HepG2 (cell line): ENCODE results near the gene NAB1. TPM values are rescaled to one million over a fixed set of nuclear protein-coding genes. Genes with fewer than 3 reads are reported as not detected.
A peak's percentile ranks its signal among the peaks of the same experiment; 100 is the strongest.

Experiments used
- CBX1 ChIP-seq: IDR thresholded peaks from one replicate; pipeline ENCODE4 v1.6.1; 2016; ENCODE audit warnings: antibody characterized with exemption, low read depth
- CEBPG ChIP-seq: IDR thresholded peaks from 2 replicates; pipeline ENCODE4 v1.6.1; 2016
- CHD2 ChIP-seq: IDR thresholded peaks from 2 replicates; pipeline ENCODE4 v1.6.1; 2011; ENCODE audit warnings: low read depth, low read length, improper control_type of control experiment
- ELF1 ChIP-seq: sonication (generic); formaldehyde crosslinking; IDR thresholded peaks from 2 replicates; pipeline ENCODE4 v1.4.0; 2020; ENCODE audit warnings: missing genetic modification reagents
- GATA4 ChIP-seq: sonication (generic); IDR thresholded peaks from 2 replicates; pipeline ENCODE4 v1.6.1; 2016; ENCODE audit warnings: antibody characterized with exemption, low read depth, borderline replicate concordance
- NCOA5 ChIP-seq: sonication (generic); formaldehyde crosslinking; IDR thresholded peaks from 2 replicates; pipeline ENCODE4 v1.4.0; 2020; ENCODE audit warnings: missing genetic modification reagents
- NFATC3 ChIP-seq: sonication (generic); formaldehyde crosslinking; IDR thresholded peaks from 2 replicates; pipeline ENCODE4 v1.5.1; 2020; ENCODE audit warnings: mild to moderate bottlenecking, missing genetic modification reagents
- PHF21A ChIP-seq: sonication (generic); formaldehyde crosslinking; IDR thresholded peaks from 2 replicates; pipeline ENCODE4 v1.5.0; 2020; ENCODE audit warnings: mild to moderate bottlenecking, missing genetic modification reagents
- RBFOX2 ChIP-seq: fragments of 200-400 bp; formaldehyde crosslinking; IDR thresholded peaks from 2 replicates; pipeline ENCODE4 v1.6.1; 2017; ENCODE audit warnings: low read depth, mild to moderate bottlenecking, low read length
- RBM39 ChIP-seq: fragments of 200-400 bp; formaldehyde crosslinking; IDR thresholded peaks from one replicate; pipeline ENCODE4 v1.6.1; 2018; ENCODE audit warnings: antibody characterized with exemption, mild to moderate bottlenecking, low read depth, low read length; ENCODE audit not compliant: poor library complexity, severe bottlenecking
- RFX5 ChIP-seq: IDR thresholded peaks from 2 replicates; pipeline ENCODE4 v1.6.1; 2011; ENCODE audit warnings: low read depth, low read length, improper control_type of control experiment
- RXRA ChIP-seq: sonication (generic); formaldehyde crosslinking; IDR thresholded peaks from 2 replicates; pipeline ENCODE4 v1.5.1; 2020; ENCODE audit warnings: missing genetic modification reagents
- SCMH1 ChIP-seq: sonication (generic); formaldehyde crosslinking; IDR thresholded peaks from 2 replicates; pipeline ENCODE4 v1.9.0; 2021; ENCODE audit warnings: missing genetic modification reagents, mild to moderate bottlenecking, borderline replicate concordance
- SMAD1 ChIP-seq: sonication (generic); formaldehyde crosslinking; IDR thresholded peaks from 2 replicates; pipeline ENCODE4 v1.4.0; 2020; ENCODE audit warnings: missing genetic modification reagents, low read depth, mild to moderate bottlenecking, borderline replicate concordance
- YEATS2 ChIP-seq: sonication (generic); formaldehyde crosslinking; IDR thresholded peaks from 2 replicates; pipeline ENCODE4 v1.4.0; 2020; ENCODE audit warnings: missing genetic modification reagents, borderline replicate concordance
- ZNF101 ChIP-seq: sonication (generic); formaldehyde crosslinking; IDR thresholded peaks from 2 replicates; pipeline ENCODE4 v1.4.0; 2020; ENCODE audit warnings: mild to moderate bottlenecking, low read depth, missing genetic modification reagents, borderline replicate concordance
- ZNF670 ChIP-seq: sonication (generic); formaldehyde crosslinking; IDR thresholded peaks from 2 replicates; pipeline ENCODE4 v1.8.0; 2022; ENCODE audit warnings: mild to moderate bottlenecking, missing genetic modification reagents, borderline replicate concordance
- polyA plus RNA-seq, 8 experiments: library from polyadenylated mRNA; depleted of rRNA in 3 of 8; stranded (reverse) in 7 of 8; unstranded in 1 of 8; fragments of >200 nt; fragmentation: Illumina TruSeq in 4 of 8; extraction: Trizol in 4 of 8; gene quantifications; 2 replicates each; pipeline versions ENCODE4 v1.2.1 to v1.2.3, GENCODE V29; 2011 to 2016; ENCODE audit warnings: low read depth in 4 of 8, missing spikeins in 1 of 8, mixed read lengths in 1 of 8; ENCODE audit not compliant: insufficient read depth in 1 of 8
- total RNA-seq, 5 experiments: library from RNA; depleted of rRNA; stranded (reverse); fragments of >200 nt; fragmentation: Illumina TruSeq; extraction: Trizol; gene quantifications; 2 replicates each; pipeline ENCODE4 v1.2.3, GENCODE V29; 2016; ENCODE audit warnings: low read depth in 1 of 5
- TF ChIP-seq, protein P1 (sequence below): sonication (generic); formaldehyde crosslinking; IDR thresholded peaks from 2 replicates; pipeline ENCODE4 v1.8.0; 2023; ENCODE audit warnings: mild to moderate bottlenecking, missing genetic modification reagents
- TF ChIP-seq, protein P2 (sequence below): conservative IDR thresholded peaks from 2 replicates; pipeline ENCODE4 v1.6.1; 2018; ENCODE audit warnings: missing genetic modification reagents
- TF ChIP-seq, protein P3 (sequence below): sonication (generic); formaldehyde crosslinking; IDR thresholded peaks from 2 replicates; pipeline ENCODE4 v1.8.0; 2022; ENCODE audit warnings: mild to moderate bottlenecking, missing genetic modification reagents
- TF ChIP-seq, protein P4 (sequence below): sonication (generic); formaldehyde crosslinking; IDR thresholded peaks from 2 replicates; pipeline ENCODE4 v1.8.0; 2022; ENCODE audit warnings: mild to moderate bottlenecking, missing genetic modification reagents, borderline replicate concordance
- TF ChIP-seq, protein P5 (sequence below): IDR thresholded peaks from 2 replicates; pipeline ENCODE4 v1.4.0; 2020; ENCODE audit warnings: mild to moderate bottlenecking, missing genetic modification reagents

Gene NAB1
- total and polyA plus RNA-seq, 2 of the 13 experiments (the other 11 are each of a cell fraction or from before 2014, with no cell fraction given): 24.5 to 46.0 TPM

DNA sequence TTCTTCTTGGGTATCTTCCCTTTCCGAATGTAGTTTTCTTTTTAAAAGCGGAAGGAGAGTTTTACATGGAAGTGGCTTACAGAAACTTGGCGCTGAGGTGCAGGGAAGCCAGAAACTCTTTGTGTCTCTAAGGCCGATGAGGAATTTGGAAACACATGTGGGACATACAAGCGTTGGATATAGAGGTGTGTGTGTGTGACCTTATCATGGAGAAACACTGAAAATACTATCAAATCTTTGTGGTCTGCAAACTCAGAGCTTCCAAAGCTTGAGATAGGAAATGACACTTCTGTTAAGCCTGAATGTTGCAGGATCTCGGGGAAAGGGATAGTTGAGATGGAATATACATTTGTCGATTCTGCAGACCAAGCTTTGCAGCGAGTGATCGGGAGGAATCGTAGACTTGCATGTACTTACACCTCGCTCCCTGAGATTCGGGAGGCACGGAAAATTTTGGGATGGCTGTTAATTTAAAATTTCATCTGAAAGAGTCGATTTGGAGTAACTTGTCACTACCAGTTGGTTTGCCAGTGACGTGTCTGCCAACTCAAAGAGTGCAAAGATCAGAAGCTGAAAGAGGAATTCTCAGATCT, 1.0 kb downstream of the NAB1 start (continued):
- TF ChIP-seq RFX5: no peak
- TF ChIP-seq PHF21A (CRISPR knock-in tag): no peak
- TF ChIP-seq CBX1: no peak
- no peak for TF ChIP-seq GATA4
- no peak for TF ChIP-seq YEATS2 (CRISPR knock-in tag)
- TF ChIP-seq CEBPG (CRISPR knock-in tag): no peak
- TF ChIP-seq, protein P1, sequence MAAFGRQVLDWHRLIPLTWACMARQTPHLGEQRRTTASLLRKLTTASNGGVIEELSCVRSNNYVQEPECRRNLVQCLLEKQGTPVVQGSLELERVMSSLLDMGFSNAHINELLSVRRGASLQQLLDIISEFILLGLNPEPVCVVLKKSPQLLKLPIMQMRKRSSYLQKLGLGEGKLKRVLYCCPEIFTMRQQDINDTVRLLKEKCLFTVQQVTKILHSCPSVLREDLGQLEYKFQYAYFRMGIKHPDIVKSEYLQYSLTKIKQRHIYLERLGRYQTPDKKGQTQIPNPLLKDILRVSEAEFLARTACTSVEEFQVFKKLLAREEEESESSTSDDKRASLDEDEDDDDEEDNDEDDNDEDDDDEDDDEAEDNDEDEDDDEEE (CRISPR knock-in tag): 0 out of 2 replicates have a peak, but pooled peaks have one; percentile 10
- TF ChIP-seq SMAD1 (CRISPR knock-in tag): no peak
- no peak for TF ChIP-seq RXRA (CRISPR knock-in tag)
- no peak for TF ChIP-seq RBFOX2
- TF ChIP-seq, protein P2, sequence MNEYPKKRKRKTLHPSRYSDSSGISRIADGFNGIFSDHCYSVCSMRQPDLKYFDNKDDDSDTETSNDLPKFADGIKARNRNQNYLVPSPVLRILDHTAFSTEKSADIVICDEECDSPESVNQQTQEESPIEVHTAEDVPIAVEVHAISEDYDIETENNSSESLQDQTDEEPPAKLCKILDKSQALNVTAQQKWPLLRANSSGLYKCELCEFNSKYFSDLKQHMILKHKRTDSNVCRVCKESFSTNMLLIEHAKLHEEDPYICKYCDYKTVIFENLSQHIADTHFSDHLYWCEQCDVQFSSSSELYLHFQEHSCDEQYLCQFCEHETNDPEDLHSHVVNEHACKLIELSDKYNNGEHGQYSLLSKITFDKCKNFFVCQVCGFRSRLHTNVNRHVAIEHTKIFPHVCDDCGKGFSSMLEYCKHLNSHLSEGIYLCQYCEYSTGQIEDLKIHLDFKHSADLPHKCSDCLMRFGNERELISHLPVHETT (CRISPR knock-in tag): no peak
- 0 out of 2 replicates have a peak, but pooled peaks have one; percentile 9 for TF ChIP-seq ELF1 (CRISPR knock-in tag)
- TF ChIP-seq RBM39: no peak
- no peak for TF ChIP-seq NCOA5
- TF ChIP-seq, protein P3, sequence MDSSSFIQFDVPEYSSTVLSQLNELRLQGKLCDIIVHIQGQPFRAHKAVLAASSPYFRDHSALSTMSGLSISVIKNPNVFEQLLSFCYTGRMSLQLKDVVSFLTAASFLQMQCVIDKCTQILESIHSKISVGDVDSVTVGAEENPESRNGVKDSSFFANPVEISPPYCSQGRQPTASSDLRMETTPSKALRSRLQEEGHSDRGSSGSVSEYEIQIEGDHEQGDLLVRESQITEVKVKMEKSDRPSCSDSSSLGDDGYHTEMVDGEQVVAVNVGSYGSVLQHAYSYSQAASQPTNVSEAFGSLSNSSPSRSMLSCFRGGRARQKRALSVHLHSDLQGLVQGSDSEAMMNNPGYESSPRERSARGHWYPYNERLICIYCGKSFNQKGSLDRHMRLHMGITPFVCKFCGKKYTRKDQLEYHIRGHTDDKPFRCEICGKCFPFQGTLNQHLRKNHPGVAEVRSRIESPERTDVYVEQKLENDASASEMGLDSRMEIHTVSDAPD (CRISPR knock-in tag): 0 out of 2 replicates have a peak, but pooled peaks have one; percentile 37
- TF ChIP-seq, protein P4, sequence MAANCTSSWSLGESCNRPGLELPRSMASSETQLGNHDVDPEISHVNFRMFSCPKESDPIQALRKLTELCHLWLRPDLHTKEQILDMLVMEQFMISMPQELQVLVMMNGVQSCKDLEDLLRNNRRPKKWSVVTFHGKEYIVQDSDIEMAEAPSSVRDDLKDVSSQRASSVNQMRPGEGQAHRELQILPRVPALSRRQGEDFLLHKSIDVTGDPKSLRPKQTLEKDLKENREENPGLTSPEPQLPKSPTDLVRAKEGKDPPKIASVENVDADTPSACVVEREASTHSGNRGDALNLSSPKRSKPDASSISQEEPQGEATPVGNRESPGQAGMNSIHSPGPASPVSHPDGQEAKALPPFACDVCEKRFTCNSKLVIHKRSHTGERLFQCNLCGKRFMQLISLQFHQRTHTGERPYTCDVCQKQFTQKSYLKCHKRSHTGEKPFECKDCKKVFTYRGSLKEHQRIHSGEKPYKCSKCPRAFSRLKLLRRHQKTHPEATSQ (CRISPR knock-in tag): peak; percentile 50; the same call in 1 of the 2 replicates
- TF ChIP-seq, protein P5, sequence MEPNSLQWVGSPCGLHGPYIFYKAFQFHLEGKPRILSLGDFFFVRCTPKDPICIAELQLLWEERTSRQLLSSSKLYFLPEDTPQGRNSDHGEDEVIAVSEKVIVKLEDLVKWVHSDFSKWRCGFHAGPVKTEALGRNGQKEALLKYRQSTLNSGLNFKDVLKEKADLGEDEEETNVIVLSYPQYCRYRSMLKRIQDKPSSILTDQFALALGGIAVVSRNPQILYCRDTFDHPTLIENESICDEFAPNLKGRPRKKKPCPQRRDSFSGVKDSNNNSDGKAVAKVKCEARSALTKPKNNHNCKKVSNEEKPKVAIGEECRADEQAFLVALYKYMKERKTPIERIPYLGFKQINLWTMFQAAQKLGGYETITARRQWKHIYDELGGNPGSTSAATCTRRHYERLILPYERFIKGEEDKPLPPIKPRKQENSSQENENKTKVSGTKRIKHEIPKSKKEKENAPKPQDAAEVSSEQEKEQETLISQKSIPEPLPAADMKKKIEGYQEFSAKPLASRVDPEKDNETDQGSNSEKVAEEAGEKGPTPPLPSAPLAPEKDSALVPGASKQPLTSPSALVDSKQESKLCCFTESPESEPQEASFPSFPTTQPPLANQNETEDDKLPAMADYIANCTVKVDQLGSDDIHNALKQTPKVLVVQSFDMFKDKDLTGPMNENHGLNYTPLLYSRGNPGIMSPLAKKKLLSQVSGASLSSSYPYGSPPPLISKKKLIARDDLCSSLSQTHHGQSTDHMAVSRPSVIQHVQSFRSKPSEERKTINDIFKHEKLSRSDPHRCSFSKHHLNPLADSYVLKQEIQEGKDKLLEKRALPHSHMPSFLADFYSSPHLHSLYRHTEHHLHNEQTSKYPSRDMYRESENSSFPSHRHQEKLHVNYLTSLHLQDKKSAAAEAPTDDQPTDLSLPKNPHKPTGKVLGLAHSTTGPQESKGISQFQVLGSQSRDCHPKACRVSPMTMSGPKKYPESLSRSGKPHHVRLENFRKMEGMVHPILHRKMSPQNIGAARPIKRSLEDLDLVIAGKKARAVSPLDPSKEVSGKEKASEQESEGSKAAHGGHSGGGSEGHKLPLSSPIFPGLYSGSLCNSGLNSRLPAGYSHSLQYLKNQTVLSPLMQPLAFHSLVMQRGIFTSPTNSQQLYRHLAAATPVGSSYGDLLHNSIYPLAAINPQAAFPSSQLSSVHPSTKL: 0 out of 2 replicates have a peak, but pooled peaks have one; percentile 21
- TF ChIP-seq ZNF670 (CRISPR knock-in tag): no peak
- TF ChIP-seq SCMH1: no peak
- TF ChIP-seq CHD2: no peak
- no peak for TF ChIP-seq ZNF101 (CRISPR knock-in tag)
- TF ChIP-seq NFATC3: no peak
